B cell (primary cell): Measurements from ENCODE around the gene NTNG1. TPM values are rescaled to one million over a fixed set of nuclear protein-coding genes. Genes with fewer than 3 reads are reported as not detected.

Experiments
- ATAC-seq: fragments of 200-7000 bp; cut with Tn5 transposase; one replicate; pipeline ENCODE4 v1.10.0; 2021; ENCODE audit warnings: low read depth, mild to moderate bottlenecking, moderate number of reproducible peaks, moderate library complexity
- CTCF ChIA-PET: fragments of 350-600 bp; sonication (Branson Sonifier 250); formaldehyde crosslinking; loops from one replicate; lab custom pipeline; 2021; ENCODE audit warnings: antibody characterized with exemption, inconsistent platforms; lab: Charles Lee
- POLR2A ChIA-PET: fragments of 350-600 bp; sonication (Branson Sonifier 250); formaldehyde crosslinking; loops from one replicate; lab custom pipeline; 2021; ENCODE audit warnings: antibody characterized with exemption; lab: Charles Lee
- DNase-seq: peaks from one replicate; pipeline ENCODE4 v3.0.0; 2013
- H2AFZ ChIP-seq: 2 replicates; pipeline ENCODE4 v1.6.1; 2012; ENCODE audit warnings: mild to moderate bottlenecking, low read depth, low read length; ENCODE audit not compliant: insufficient read depth, poor library complexity, severe bottlenecking
- H3K27ac ChIP-seq, 2 donors: 1 replicate in 1 of 2; 2 replicates in 1 of 2; pipeline ENCODE4 v1.5.1; 2012 to 2013; ENCODE audit warnings: low read length in 2 of 2, mild to moderate bottlenecking in 2 of 2, moderate library complexity in 1 of 2
- H3K27me3 ChIP-seq, 4 experiments: fragments of 200-600 bp in 1 of 4; sonication (generic) in 1 of 4; replicated peaks in 1 of 4; 1 replicate in 2 of 4; 2 replicates in 2 of 4; pipeline versions ENCODE4 v1.6.1 to v1.7.0; 2013 to 2016; ENCODE audit warnings: low read length in 3 of 4, mild to moderate bottlenecking in 2 of 4, mixed read lengths in 1 of 4, moderate library complexity in 1 of 4; ENCODE audit not compliant: insufficient read depth in 4 of 4, control insufficient read depth in 3 of 4; ENCODE audit errors: control extremely low read depth in 1 of 4
- H3K36me3 ChIP-seq, 2 experiments: replicated peaks in 1 of 2; 1 replicate in 1 of 2; 2 replicates in 1 of 2; pipeline versions ENCODE4 v1.6.1 to v1.7.1; 2013; ENCODE audit warnings: low read length in 1 of 2; ENCODE audit not compliant: insufficient read depth in 2 of 2, control insufficient read depth in 1 of 2; ENCODE audit errors: control extremely low read depth in 1 of 2, extremely low read depth in 1 of 2
- H3K4me1 ChIP-seq, 2 donors: fragments of 200-600 bp in 1 of 2; sonication (generic) in 1 of 2; 1 replicate in 1 of 2; 2 replicates in 1 of 2; pipeline versions ENCODE4 v1.5.1 to v1.6.1; 2013 to 2017; ENCODE audit warnings: low read length in 2 of 2; ENCODE audit not compliant: control insufficient read depth in 2 of 2, insufficient read depth in 2 of 2
- H3K4me2 ChIP-seq: replicated peaks from 2 replicates; pipeline ENCODE3; 2012; ENCODE audit warnings: mild to moderate bottlenecking, low read depth, low read length; ENCODE audit not compliant: poor library complexity, severe bottlenecking
- H3K4me3 ChIP-seq, 5 experiments: fragments of 200-600 bp in 1 of 5; sonication (generic) in 1 of 5; 1 replicate in 3 of 5; 2 replicates in 2 of 5; pipeline versions ENCODE4 v1.5.1 to v1.7.0; 2011 to 2016; ENCODE audit warnings: low read length in 4 of 5, mild to moderate bottlenecking in 4 of 5, low read depth in 2 of 5, control low read depth in 1 of 5, moderate library complexity in 1 of 5; ENCODE audit not compliant: insufficient read depth in 1 of 5; ENCODE audit errors: control extremely low read depth in 1 of 5, extremely low read depth in 1 of 5
- H3K79me2 ChIP-seq: fragments of 200-600 bp; sonication (generic); one replicate; pipeline ENCODE4 v1.6.0; 2016; ENCODE audit warnings: low read length; ENCODE audit not compliant: control insufficient read depth, insufficient read depth
- H3K9ac ChIP-seq: fragments of 200-600 bp; sonication (generic); 2 replicates; pipeline ENCODE4 v1.6.1; 2017; ENCODE audit warnings: mild to moderate bottlenecking, low read length, moderate library complexity
- H3K9me3 ChIP-seq, 3 donors: one replicate each; pipeline versions ENCODE4 v1.6.1 to v1.7.1; 2013; ENCODE audit warnings: low read length in 2 of 3; ENCODE audit not compliant: control insufficient read depth in 2 of 3, insufficient read depth in 1 of 3; ENCODE audit errors: control extremely low read depth in 1 of 3
- H4K20me1 ChIP-seq: 2 replicates; pipeline ENCODE4 v1.6.0; 2012; ENCODE audit warnings: mild to moderate bottlenecking, low read length; ENCODE audit not compliant: insufficient read depth, control insufficient read depth, poor library complexity, severe bottlenecking
- H3K27ac Mint-ChIP-seq: one replicate; pipeline ENCODE4 v1.8.0; 2021; ENCODE audit warnings: mixed read lengths
- H3K27me3 Mint-ChIP-seq: one replicate; pipeline ENCODE4 v1.8.0; 2021; ENCODE audit warnings: mixed read lengths
- H3K4me1 Mint-ChIP-seq: one replicate; pipeline ENCODE4 v1.8.0; 2021; ENCODE audit warnings: mixed read lengths
- H3K4me3 Mint-ChIP-seq: one replicate; pipeline ENCODE4 v1.8.0; 2021; ENCODE audit warnings: mixed read lengths
- H3K9me3 Mint-ChIP-seq: one replicate; pipeline ENCODE4 v1.8.0; 2022; ENCODE audit warnings: mixed read lengths; ENCODE audit not compliant: insufficient read depth
- CTCF ChIP-seq: fragments of 200-600 bp; IDR thresholded peaks from one replicate; pipeline ENCODE4 v1.8.0; 2022; ENCODE audit warnings: antibody characterized with exemption, mild to moderate bottlenecking
- EZH2 ChIP-seq: IDR thresholded peaks from 2 replicates; pipeline ENCODE4 v1.6.1; 2012; ENCODE audit warnings: borderline replicate concordance, low read depth, mild to moderate bottlenecking, moderate library complexity, low read length; ENCODE audit not compliant: insufficient read depth, poor library complexity, severe bottlenecking
- WGBS: methylation state at CpG from one replicate; pipeline ENCODE4 v1.1.5; 2013; ENCODE audit warnings: missing lambda C conversion rate; ENCODE audit not compliant: insufficient coverage; 5-methylcytosine and 5-hydroxymethylcytosine counted together
- intact Hi-C: fragments of 100-400 bp; cut with micrococcal nuclease; formaldehyde crosslinking; loops from one replicate; pipeline ENCODE4 v1.10.0; 2022
- polyA plus RNA-seq: library from polyadenylated mRNA; depleted of rRNA; stranded (reverse); fragments of >200 nt; gene quantifications from 2 replicates; pipeline ENCODE4 v1.2.3, GENCODE V29; 2012
- total RNA-seq, 2 donors: library from RNA; stranded (reverse); fragments of 120-200 nt in 1 of 2; gene quantifications; 1 replicate in 1 of 2; 2 replicates in 1 of 2; pipeline versions ENCODE4 v1.2.3 to v1.2.4, GENCODE V29; 2013 to 2022

The NTNG1 gene
- total and polyA plus RNA-seq, 2 donors (not counting 1 experiment from before 2014, with no cell fraction given) = 2.8 to 3.7 TPM

- ChIA-PET POLR2A (no interaction called here), CTCF (interaction anchor here (1.1 to 1.4 kb wide), 2 partner anchors 235 to 334 kb away, joined by 3 read pairs; no protein-coding TSS in a partner anchor)
- intact Hi-C loops = no loop called here
- Mint-ChIP-seq H3K4me1 (peaks cover 3% of the 10 kb centered on the region), H3K4me3 (no peak overlapping the region), H3K9me3 (no peaks in the 10 kb centered on the region), H3K27me3 (no peaks in the 10 kb centered on the region), H3K27ac (no peak overlapping the region)
- ATAC-seq = no peak
- no peaks in the 10 kb centered on the region for H3K36me3 ChIP-seq
- no peaks in the 10 kb centered on the region for H4K20me1 ChIP-seq
- H3K4me1 ChIP-seq = peaks cover 0 to 3% of the 10 kb centered on the region in 2 donors
- no peak overlapping the region for H3K4me2 ChIP-seq
- TF ChIP-seq EZH2 (no peak), CTCF (no peak)
- H3K9me3 ChIP-seq = no peaks in the 10 kb centered on the region
- H3K27me3 ChIP-seq = no peaks in the 10 kb centered on the region
- DNase-seq = no peak
- no peak overlapping the region for H2AFZ ChIP-seq
- WGBS = 82% methylated on average over 1 of the region's 1 CpG
- no peak overlapping the region for H3K9ac ChIP-seq
- no peak overlapping the region for H3K27ac ChIP-seq
- H3K4me3 ChIP-seq = no peak overlapping the region
- no peaks in the 10 kb centered on the region for H3K79me2 ChIP-seq
Measured at GRCh38 chr1:107195476-107195875, 54.6 kb downstream of the NTNG1 start.

- 57% methylated on average over 1 of the region's 5 CpGs for WGBS
- POLR2A ChIA-PET = no interaction called here
- H3K4me3 ChIP-seq = no peak overlapping the region
- H3K36me3 ChIP-seq = no peaks in the 10 kb centered on the region
- intact Hi-C loops = loop anchor here (1.0 kb wide), 1 partner anchor 332 kb away; no protein-coding TSS in a partner anchor
- no peak overlapping the region for H2AFZ ChIP-seq
- peaks cover 0 to 6% (median 0%) of the 10 kb centered on the region in 3 donors for H3K9me3 ChIP-seq
- no peak overlapping the region for H3K9ac ChIP-seq
- DNase-seq (peak; percentile 68), ATAC-seq (peak; percentile 60)
- no peaks in the 10 kb centered on the region for H3K27me3 Mint-ChIP-seq
- H3K4me1 ChIP-seq = peaks cover 0 to 3% of the 10 kb centered on the region in 2 donors
- no peaks in the 10 kb centered on the region for H4K20me1 ChIP-seq
- H3K4me3 Mint-ChIP-seq = no peak overlapping the region
- peak; percentile 71 for TF ChIP-seq CTCF
- TF ChIP-seq EZH2 = no peak
- H3K4me2 ChIP-seq = no peak overlapping the region
- H3K79me2 ChIP-seq = no peaks in the 10 kb centered on the region
- peaks cover 5% of the 10 kb centered on the region for H3K9me3 Mint-ChIP-seq
- peaks cover 3% of the 10 kb centered on the region for H3K4me1 Mint-ChIP-seq
- no peaks in the 10 kb centered on the region for H3K27me3 ChIP-seq
- H3K27ac ChIP-seq = no peak overlapping the region
- CTCF ChIA-PET = interaction anchor here (0.8 to 2.3 kb wide), 11 partner anchors 9 to 332 kb away, joined by 3 to 35 read pairs (median 4); no protein-coding TSS in a partner anchor
- no peak overlapping the region for H3K27ac Mint-ChIP-seq
Measured at GRCh38 chr1:107196973-107197562, 56.2 kb downstream of the NTNG1 start.
